ENCODE measurements around the gene FCHSD2.

FCHSD2 gene

DNA sequence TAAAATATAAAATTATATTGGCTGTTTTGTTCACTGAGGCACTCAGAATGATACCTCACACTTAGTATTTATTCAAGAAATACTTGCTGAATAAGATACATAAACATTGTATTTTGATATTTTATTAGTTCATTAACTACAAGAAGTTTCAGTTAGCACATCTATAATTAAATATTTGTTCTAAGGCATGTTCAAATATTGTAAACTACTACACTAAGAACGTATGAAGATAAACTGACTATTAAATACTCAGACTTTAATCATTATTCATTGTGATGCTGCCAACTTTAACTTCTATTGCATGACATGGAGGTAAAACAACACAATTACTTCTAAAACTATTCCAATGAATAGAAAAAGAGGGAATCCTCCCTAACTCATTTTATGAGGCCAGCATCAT, 198.5 kb downstream of the FCHSD2 start:
- Histone ChIP-seq H3K36me3 (ENCODE audit: control insufficient read depth, insufficient read depth, low read length) (no peaks in the 10 kb centered on the region), H3K23ac (ENCODE audit: low read length) (no peak overlapping the region), H3K9ac (ENCODE audit: low read length) (no peak overlapping the region), H2BK5ac (ENCODE audit: low read length) (no peak overlapping the region), H2BK120ac (ENCODE audit: low read depth, low read length) (no peak overlapping the region), H3K4me2 (ENCODE audit: low read length) (no peak overlapping the region), H3K56ac (ENCODE audit: low read length) (no peak overlapping the region), H3K79me2 (ENCODE audit: control insufficient read depth, insufficient read depth, low read length) (no peaks in the 10 kb centered on the region), H3K18ac (ENCODE audit: low read length) (no peak overlapping the region), H3K79me1 (ENCODE audit: low read length) (no peaks in the 10 kb centered on the region), H2BK15ac (replicated peaks; ENCODE audit: low read depth) (no peak overlapping the region), H3K27ac (ENCODE audit: low read depth, low read length) (no peak overlapping the region), H3K4me3 (ENCODE audit: low read length) (no peak overlapping the region), H3K27me3 (ENCODE audit: insufficient read depth, low read length, poor library complexity) (no peaks in the 10 kb centered on the region), H4K8ac (ENCODE audit: low read depth, low read length) (no peak overlapping the region), H3K4me1 (ENCODE audit: control insufficient read depth, low read depth, low read length) (no peaks in the 10 kb centered on the region), H2AK5ac (ENCODE audit: low read length) (no peak overlapping the region), H3K4ac (ENCODE audit: low read depth, low read length) (no peak overlapping the region), H4K5ac (ENCODE audit: low read length) (no peak overlapping the region)
- no peak for DNase-seq
- WGBS (ENCODE audit: extremely low coverage, insufficient coverage, low lambda C conversion rate), result no CpG with 5 or more reads among the region's 1 CpG

DNA sequence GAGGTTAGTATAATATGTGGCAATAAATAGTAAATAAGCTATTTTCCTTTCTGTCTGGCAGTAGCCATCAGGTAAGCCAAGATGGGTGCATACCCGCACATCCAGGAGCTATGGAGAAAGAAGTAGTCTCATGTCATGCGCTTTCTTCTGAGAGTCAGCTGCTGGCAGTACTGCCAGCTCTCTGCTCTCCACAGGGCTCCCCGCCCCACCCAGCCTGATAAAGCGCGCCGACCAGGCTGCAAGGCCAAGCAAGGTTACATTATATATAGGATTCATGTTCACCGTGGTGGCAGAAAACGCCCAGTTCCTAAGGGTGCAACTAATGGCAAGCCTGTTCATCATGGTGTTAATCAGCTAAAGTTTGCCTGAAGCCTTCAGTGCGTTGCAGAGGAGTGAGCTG, 201.7 kb downstream of the FCHSD2 start:
- Histone ChIP-seq H3K4me1 (ENCODE audit: control insufficient read depth, low read depth, low read length) (no peaks in the 10 kb centered on the region), H3K36me3 (ENCODE audit: control insufficient read depth, insufficient read depth, low read length) (no peaks in the 10 kb centered on the region), H3K18ac (ENCODE audit: low read length) (no peak overlapping the region), H3K4me2 (ENCODE audit: low read length) (no peak overlapping the region), H4K5ac (ENCODE audit: low read length) (no peak overlapping the region), H3K79me1 (ENCODE audit: low read length) (no peaks in the 10 kb centered on the region), H2BK5ac (ENCODE audit: low read length) (no peak overlapping the region), H3K56ac (ENCODE audit: low read length) (no peak overlapping the region), H4K8ac (ENCODE audit: low read depth, low read length) (no peak overlapping the region), H3K79me2 (ENCODE audit: control insufficient read depth, insufficient read depth, low read length) (no peaks in the 10 kb centered on the region), H3K9ac (ENCODE audit: low read length) (no peak overlapping the region), H2BK120ac (ENCODE audit: low read depth, low read length) (no peak overlapping the region), H3K4me3 (ENCODE audit: low read length) (no peak overlapping the region), H3K23ac (ENCODE audit: low read length) (no peak overlapping the region), H2AK5ac (ENCODE audit: low read length) (no peak overlapping the region), H3K27ac (ENCODE audit: low read depth, low read length) (no peak overlapping the region), H2BK15ac (replicated peaks; ENCODE audit: low read depth) (no peak overlapping the region), H3K4ac (ENCODE audit: low read depth, low read length) (no peak overlapping the region), H3K27me3 (ENCODE audit: insufficient read depth, low read length, poor library complexity) (no peaks in the 10 kb centered on the region)
- no peak for DNase-seq
- no CpG with 5 or more reads among the region's 9 CpGs for WGBS (ENCODE audit: extremely low coverage, insufficient coverage, low lambda C conversion rate)

DNA sequence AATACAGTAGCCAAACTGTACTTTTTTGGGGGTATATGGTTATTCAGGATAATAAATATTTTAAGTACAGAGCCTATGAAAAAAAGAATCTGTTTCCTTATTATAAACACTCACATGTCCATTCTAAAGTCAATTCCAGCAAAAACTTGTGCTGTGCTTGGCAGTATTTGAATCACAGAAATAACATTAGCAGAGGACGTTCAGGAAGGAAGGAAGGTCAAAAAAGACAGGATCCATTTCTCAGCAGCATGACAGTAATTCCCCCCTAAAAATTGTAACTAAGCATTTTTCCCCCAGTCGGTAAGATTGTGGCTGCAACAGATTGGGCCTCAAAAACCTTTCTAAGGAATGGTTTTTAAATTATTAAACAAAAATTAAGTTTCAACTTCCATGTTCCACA, 203.1 kb downstream of the FCHSD2 start:
- Histone ChIP-seq H3K56ac (ENCODE audit: low read length) (no peak overlapping the region), H3K4ac (ENCODE audit: low read depth, low read length) (no peak overlapping the region), H3K18ac (ENCODE audit: low read length) (no peak overlapping the region), H3K79me1 (ENCODE audit: low read length) (no peaks in the 10 kb centered on the region), H3K9ac (ENCODE audit: low read length) (no peak overlapping the region), H2BK15ac (replicated peaks; ENCODE audit: low read depth) (no peak overlapping the region), H2BK5ac (ENCODE audit: low read length) (no peak overlapping the region), H3K27ac (ENCODE audit: low read depth, low read length) (no peak overlapping the region), H3K4me3 (ENCODE audit: low read length) (no peak overlapping the region), H2BK120ac (ENCODE audit: low read depth, low read length) (no peak overlapping the region), H3K4me1 (ENCODE audit: control insufficient read depth, low read depth, low read length) (no peaks in the 10 kb centered on the region), H3K23ac (ENCODE audit: low read length) (no peak overlapping the region), H2AK5ac (ENCODE audit: low read length) (no peak overlapping the region), H3K4me2 (ENCODE audit: low read length) (no peak overlapping the region), H3K36me3 (ENCODE audit: control insufficient read depth, insufficient read depth, low read length) (no peaks in the 10 kb centered on the region), H3K79me2 (ENCODE audit: control insufficient read depth, insufficient read depth, low read length) (no peaks in the 10 kb centered on the region), H4K8ac (ENCODE audit: low read depth, low read length) (no peak overlapping the region), H3K27me3 (ENCODE audit: insufficient read depth, low read length, poor library complexity) (no peaks in the 10 kb centered on the region), H4K5ac (ENCODE audit: low read length) (no peak overlapping the region)
- no peak for DNase-seq
- no CpG with 5 or more reads among the region's 2 CpGs for WGBS (ENCODE audit: extremely low coverage, insufficient coverage, low lambda C conversion rate)

DNA sequence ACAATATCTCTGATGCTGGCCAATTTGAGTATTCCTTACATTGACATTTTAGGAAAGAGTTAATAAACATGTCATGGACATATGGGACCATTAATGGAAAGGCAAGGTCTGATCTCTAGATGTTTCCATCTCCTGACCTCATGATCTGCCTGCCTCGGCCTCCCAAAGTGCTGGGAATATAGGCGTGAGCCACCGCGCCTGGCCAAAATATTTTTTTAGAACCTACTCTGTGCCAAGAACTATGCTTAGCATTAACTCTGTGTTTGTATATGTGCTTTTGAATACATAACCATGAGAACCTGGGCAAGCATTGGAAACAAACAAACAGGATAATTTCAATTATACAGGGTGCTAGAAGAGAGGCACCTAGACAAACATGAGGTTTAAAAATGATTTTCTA, 204.7 kb downstream of the FCHSD2 start:
- Histone ChIP-seq H3K4me1 (ENCODE audit: control insufficient read depth, low read depth, low read length) (no peaks in the 10 kb centered on the region), H3K4me2 (ENCODE audit: low read length) (no peak overlapping the region), H3K79me2 (ENCODE audit: control insufficient read depth, insufficient read depth, low read length) (no peaks in the 10 kb centered on the region), H3K9ac (ENCODE audit: low read length) (no peak overlapping the region), H3K27ac (ENCODE audit: low read depth, low read length) (no peak overlapping the region), H3K27me3 (ENCODE audit: insufficient read depth, low read length, poor library complexity) (no peaks in the 10 kb centered on the region), H3K4me3 (ENCODE audit: low read length) (no peak overlapping the region), H3K56ac (ENCODE audit: low read length) (no peak overlapping the region), H3K79me1 (ENCODE audit: low read length) (no peaks in the 10 kb centered on the region), H3K36me3 (ENCODE audit: control insufficient read depth, insufficient read depth, low read length) (no peaks in the 10 kb centered on the region), H2AK5ac (ENCODE audit: low read length) (no peak overlapping the region), H3K18ac (ENCODE audit: low read length) (no peak overlapping the region), H2BK5ac (ENCODE audit: low read length) (no peak overlapping the region), H3K23ac (ENCODE audit: low read length) (no peak overlapping the region), H4K8ac (ENCODE audit: low read depth, low read length) (no peak overlapping the region), H4K5ac (ENCODE audit: low read length) (no peak overlapping the region), H2BK120ac (ENCODE audit: low read depth, low read length) (no peak overlapping the region), H2BK15ac (replicated peaks; ENCODE audit: low read depth) (no peak overlapping the region), H3K4ac (ENCODE audit: low read depth, low read length) (no peak overlapping the region)
- WGBS (ENCODE audit: extremely low coverage, insufficient coverage, low lambda C conversion rate), result no CpG with 5 or more reads among the region's 4 CpGs
- no peak for DNase-seq

DNA sequence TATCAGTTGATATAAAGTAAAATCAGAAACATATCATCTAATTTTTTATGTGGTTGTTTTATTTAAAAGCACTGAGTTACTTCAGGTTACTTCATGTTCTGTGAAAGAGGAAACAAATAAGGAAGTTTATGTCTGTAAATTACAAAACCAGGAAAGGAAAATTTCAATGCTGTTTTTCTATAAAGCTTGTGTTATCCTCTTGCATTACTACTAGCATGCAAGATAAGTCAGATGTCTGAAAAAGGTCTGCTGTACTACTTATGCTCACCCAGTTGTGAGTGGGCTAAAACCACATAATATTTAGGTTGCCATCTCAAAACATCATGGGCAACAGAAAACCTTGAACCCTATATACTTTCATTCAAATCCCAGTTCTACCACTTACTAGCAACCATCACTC, 206.4 kb downstream of the FCHSD2 start:
- no peak overlapping the region for H2BK5ac ChIP-seq (ENCODE audit: low read length)
- no peaks in the 10 kb centered on the region for H3K79me1 ChIP-seq (ENCODE audit: low read length)
- no peak overlapping the region for H2BK120ac ChIP-seq (ENCODE audit: low read depth, low read length)
- no peaks in the 10 kb centered on the region for H3K36me3 ChIP-seq (ENCODE audit: control insufficient read depth, insufficient read depth, low read length)
- H3K56ac ChIP-seq (ENCODE audit: low read length), result no peak overlapping the region
- H3K27ac ChIP-seq (ENCODE audit: low read depth, low read length), result no peak overlapping the region
- no peak overlapping the region for H3K23ac ChIP-seq (ENCODE audit: low read length)
- no peak overlapping the region for H3K4me2 ChIP-seq (ENCODE audit: low read length)
- no peak for DNase-seq
- no peak overlapping the region for H3K4ac ChIP-seq (ENCODE audit: low read depth, low read length)
- H2AK5ac ChIP-seq (ENCODE audit: low read length), result no peak overlapping the region
- no peak overlapping the region for H3K9ac ChIP-seq (ENCODE audit: low read length)
- no peaks in the 10 kb centered on the region for H3K79me2 ChIP-seq (ENCODE audit: control insufficient read depth, insufficient read depth, low read length)
- no peak overlapping the region for H3K18ac ChIP-seq (ENCODE audit: low read length)
- no peak overlapping the region for H3K4me3 ChIP-seq (ENCODE audit: low read length)
- H4K8ac ChIP-seq (ENCODE audit: low read depth, low read length), result no peak overlapping the region
- H2BK15ac ChIP-seq (replicated peaks; ENCODE audit: low read depth), result no peak overlapping the region
- no peak overlapping the region for H4K5ac ChIP-seq (ENCODE audit: low read length)
- no peaks in the 10 kb centered on the region for H3K27me3 ChIP-seq (ENCODE audit: insufficient read depth, low read length, poor library complexity)
- H3K4me1 ChIP-seq (ENCODE audit: control insufficient read depth, low read depth, low read length), result no peaks in the 10 kb centered on the region

DNA sequence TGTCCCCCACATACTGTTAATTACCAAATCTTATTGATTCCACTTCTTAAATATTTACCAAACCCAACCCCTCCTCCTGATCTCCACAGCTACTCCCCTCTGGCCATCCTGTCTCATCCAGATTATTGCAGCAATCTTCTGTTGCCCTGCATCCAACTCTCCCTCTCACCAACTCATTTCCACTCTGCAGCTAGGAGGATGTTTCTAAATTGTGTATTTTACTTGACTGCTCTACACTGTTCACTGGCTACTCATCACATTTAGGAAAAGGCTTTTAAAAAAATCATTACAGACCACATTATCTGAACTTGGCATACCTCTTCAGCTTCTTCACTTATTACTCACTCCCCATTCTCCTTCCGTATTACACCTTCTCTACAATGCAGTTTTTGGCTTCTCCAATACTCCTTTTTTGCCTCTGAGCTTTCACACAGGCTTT, 210.0 kb downstream of the FCHSD2 start:
- no peak overlapping the region for H4K8ac ChIP-seq (ENCODE audit: low read depth, low read length)
- H3K27me3 ChIP-seq (ENCODE audit: insufficient read depth, low read length, poor library complexity), result no peaks in the 10 kb centered on the region
- H3K4me3 ChIP-seq (ENCODE audit: low read length), result no peak overlapping the region

More for the DNA sequence above, 210.0 kb downstream of the FCHSD2 start:
- Histone ChIP-seq H3K27ac (ENCODE audit: low read depth, low read length) (no peak overlapping the region), H2BK15ac (replicated peaks; ENCODE audit: low read depth) (no peak overlapping the region), H3K79me2 (ENCODE audit: control insufficient read depth, insufficient read depth, low read length) (no peaks in the 10 kb centered on the region), H2BK5ac (ENCODE audit: low read length) (no peak overlapping the region), H2AK5ac (ENCODE audit: low read length) (no peak overlapping the region), H3K36me3 (ENCODE audit: control insufficient read depth, insufficient read depth, low read length) (no peaks in the 10 kb centered on the region), H3K4me2 (ENCODE audit: low read length) (no peak overlapping the region), H2BK120ac (ENCODE audit: low read depth, low read length) (no peak overlapping the region), H3K4me1 (ENCODE audit: control insufficient read depth, low read depth, low read length) (no peaks in the 10 kb centered on the region), H3K56ac (ENCODE audit: low read length) (no peak overlapping the region), H3K23ac (ENCODE audit: low read length) (no peak overlapping the region), H3K18ac (ENCODE audit: low read length) (no peak overlapping the region), H3K4ac (ENCODE audit: low read depth, low read length) (no peak overlapping the region), H4K5ac (ENCODE audit: low read length) (no peak overlapping the region), H3K9ac (ENCODE audit: low read length) (no peak overlapping the region), H3K79me1 (ENCODE audit: low read length) (no peaks in the 10 kb centered on the region)
- 100% methylated on average over 1 of the region's 1 CpG for WGBS (ENCODE audit: extremely low coverage, insufficient coverage, low lambda C conversion rate)
- DNase-seq, result no peak

Measured in mesendoderm (in vitro differentiated cells).